DMS114 treated with DMSO at 0.1 percent for 48 hours (cell line): Measurements from ENCODE around the gene FBXL5.
A peak's percentile ranks its signal among the peaks of the same experiment; 100 is the strongest.
"Not testable (repeated sequence)": the region's sequence is repeated elsewhere in the genome, so short reads cannot be mapped to it uniquely, and the experiment has no call there.

Source experiments
- DNase-seq: peaks from one replicate; lab custom pipeline; 2025; ENCODE audit not compliant: unreplicated experiment; lab: John Stamatoyannopoulos, UW

The FBXL5 gene

GRCh38 chr4:15652841-15653240 lies 2.3 kb downstream of the FBXL5 start:
- no peak for DNase-seq

DNA sequence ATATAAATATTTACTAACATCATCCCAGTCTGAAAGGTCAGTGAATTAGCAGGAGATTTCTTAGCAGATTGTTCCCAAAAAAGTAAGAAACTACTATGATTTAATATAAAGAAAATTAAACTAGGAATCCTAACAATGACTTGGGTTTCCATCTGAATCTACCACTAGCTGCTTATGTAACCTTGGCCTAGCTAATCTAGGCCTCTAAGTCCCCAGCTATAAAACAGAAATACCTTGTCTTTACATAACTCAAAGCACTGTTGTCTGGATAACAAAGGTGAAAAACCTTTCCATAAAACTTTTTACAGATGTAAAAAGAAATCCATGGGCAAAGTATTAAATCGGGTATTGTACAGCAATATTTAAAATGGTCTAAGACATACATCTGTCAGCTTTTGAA lies 3.0 kb downstream of the FBXL5 start:
- no peak for DNase-seq

- DNase-seq: no peak
These were observed 3.5 kb downstream of the FBXL5 start for GRCh38 chr4:15651676-15652075.

DNA sequence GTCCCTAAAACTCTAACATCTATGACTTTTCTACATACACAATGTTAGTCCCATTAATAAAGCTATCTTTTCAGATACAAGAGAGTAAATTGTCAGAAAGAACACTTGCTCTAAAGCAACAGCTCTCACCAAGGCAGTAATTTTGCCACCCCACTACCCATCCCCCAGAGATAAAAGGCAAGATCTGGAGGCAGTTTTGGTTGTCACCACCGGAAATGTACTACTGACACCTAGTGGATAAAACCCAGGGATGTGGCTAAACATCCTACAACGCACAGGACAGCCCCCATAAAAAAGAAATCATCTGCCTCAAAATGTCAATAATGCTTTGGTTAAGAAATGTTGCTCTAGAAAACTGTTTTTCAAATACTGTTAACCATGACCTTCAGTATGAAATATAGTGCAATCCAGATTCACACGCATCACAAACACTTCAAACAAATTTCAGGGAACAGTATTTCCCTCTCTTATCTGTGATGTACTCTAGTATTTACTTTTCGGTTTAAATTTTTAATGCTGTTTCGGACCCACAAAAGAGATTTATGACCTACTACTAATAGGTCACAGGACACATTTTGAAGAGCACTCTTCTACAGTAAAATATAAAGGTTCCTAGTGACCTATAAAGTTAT lies 5.1 kb downstream of the FBXL5 start:
- DNase-seq: peak; percentile 22

GRCh38 chr4:15648600-15648999 lies 6.6 kb downstream of the FBXL5 start:
- no peak for DNase-seq

- DNase-seq: no peak
These were observed 16.7 kb downstream of the FBXL5 start for GRCh38 chr4:15638418-15638817.

GRCh38 chr4:15636818-15637217 lies 18.3 kb downstream of the FBXL5 start:
- DNase-seq: no peak

GRCh38 chr4:15617407-15617806 lies 37.8 kb downstream of the FBXL5 start:
- DNase-seq: not testable (repeated sequence)

- not testable (repeated sequence) for DNase-seq
These were observed 40.3 kb downstream of the FBXL5 start for GRCh38 chr4:15614891-15615290.

GRCh38 chr4:15612136-15612535 lies 43.0 kb downstream of the FBXL5 start:
- DNase-seq: no peak

- no peak for DNase-seq
These were observed 44.3 kb downstream of the FBXL5 start for GRCh38 chr4:15610855-15611254.

DNA sequence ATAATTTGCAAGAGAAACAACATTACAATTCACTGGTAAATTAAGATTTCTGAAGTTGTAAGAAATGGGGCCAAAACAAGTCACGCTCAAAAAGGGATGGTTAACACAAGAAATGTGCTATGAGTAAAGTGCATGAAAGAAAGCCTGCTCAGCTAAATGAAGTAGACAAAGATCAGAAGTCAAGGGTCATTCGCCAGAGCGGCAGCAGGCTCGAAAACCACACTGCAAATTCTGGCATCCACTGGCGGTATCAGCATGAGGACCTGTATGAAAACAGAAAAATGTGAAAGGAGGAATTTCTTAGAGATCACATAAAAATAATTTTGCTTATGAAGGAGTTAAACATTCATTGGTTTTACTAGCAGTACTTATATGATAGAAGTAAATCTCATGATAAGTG lies 49.6 kb downstream of the FBXL5 start:
- no peak for DNase-seq

DNA sequence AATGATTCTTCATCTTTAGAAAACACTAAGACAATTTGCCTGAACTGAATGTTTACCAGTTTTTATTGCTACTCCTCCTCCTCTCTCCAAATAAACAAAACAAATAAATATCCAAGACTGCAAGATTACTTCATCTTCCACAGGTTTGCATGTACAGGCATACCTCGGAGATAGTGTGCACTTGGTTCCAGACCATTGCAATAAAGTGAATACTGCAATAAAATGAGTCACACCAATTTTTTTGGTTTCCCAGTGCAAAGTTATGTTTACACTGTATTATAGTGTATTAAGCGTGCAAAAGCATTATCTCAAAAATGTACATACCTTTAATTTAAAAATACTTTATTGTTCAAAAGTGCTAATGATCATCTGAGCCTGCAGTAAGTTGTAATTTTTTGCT lies 53.3 kb downstream of the FBXL5 start:
- no peak for DNase-seq

DNA sequence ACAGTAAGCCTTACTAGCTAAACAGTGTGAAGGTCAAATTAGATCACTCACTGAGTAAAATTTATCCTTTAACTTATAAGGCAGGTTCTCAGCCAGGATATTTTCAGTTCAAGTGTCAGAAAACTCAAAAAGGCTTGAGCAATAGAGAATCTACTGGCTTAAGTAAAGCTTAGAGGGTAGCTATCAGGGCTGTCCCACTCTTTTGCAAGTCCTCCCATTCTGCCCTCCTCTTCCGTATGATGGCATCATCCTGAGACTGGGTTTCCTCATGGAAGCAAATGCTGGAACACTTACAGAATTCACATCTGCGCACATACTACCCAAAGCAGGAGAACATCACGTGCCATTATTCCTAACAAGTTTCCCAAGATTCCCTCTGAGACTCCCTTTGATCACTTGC lies 55.0 kb downstream of the FBXL5 start:
- no peak for DNase-seq

DNA sequence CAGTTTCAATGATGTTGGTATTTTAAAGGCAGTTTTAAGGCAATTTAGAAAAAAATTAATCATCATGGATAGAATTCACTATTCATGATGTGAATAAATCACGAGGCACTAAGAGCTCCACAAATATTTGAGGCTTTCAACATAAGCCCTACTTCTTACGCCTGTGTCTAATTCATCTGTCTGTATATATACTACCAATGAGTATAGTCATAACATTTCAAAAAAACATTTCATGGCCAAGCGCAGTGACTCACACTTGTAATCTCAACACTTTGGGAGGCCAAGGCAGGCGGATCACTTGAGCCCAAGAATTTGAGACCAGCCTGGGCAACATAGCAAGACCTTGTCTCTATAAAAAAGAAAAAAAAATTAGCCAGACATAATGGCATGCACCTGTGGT lies 56.5 kb downstream of the FBXL5 start:
- no peak for DNase-seq

DNA sequence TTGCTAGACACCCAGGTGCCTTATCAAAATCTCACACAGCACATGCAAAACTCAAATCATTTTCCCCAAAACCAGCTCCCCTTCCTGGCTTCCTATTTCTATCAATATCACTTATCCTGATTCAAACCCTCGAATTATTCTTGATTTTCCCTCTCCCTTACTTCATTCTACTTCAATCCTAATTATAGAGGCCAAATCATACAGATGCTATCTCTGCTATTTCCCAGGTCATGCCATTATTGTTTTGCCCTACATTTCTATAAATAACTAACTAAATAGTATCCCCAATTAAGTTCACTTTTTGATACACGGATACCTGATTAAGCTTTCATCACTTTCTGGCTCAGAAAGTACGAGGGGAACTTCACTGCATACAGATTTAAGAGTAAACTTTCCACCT lies 62.4 kb downstream of the FBXL5 start:
- no peak for DNase-seq

- no peak for DNase-seq
These were observed 67.5 kb downstream of the FBXL5 start for GRCh38 chr4:15587649-15588048.

GRCh38 chr4:15586066-15586465 lies 69.1 kb downstream of the FBXL5 start:
- DNase-seq: no peak

GRCh38 chr4:15585331-15585730 lies 69.8 kb downstream of the FBXL5 start:
- no peak for DNase-seq

GRCh38 chr4:15584785-15585184 lies 70.4 kb downstream of the FBXL5 start:
- no peak for DNase-seq

- no peak for DNase-seq
These were observed 77.6 kb downstream of the FBXL5 start for GRCh38 chr4:15577508-15577907.

- DNase-seq: no peak
These were observed 79.2 kb downstream of the FBXL5 start for GRCh38 chr4:15575966-15576365.

GRCh38 chr4:15569746-15570145 lies 85.4 kb downstream of the FBXL5 start:
- DNase-seq: no peak

GRCh38 chr4:15568821-15569220 lies 86.3 kb downstream of the FBXL5 start:
- no peak for DNase-seq
